HG03066 (cell line): ENCODE measurements around the gene PPP1CA.
A peak's percentile ranks its signal among the peaks of the same experiment; 100 is the strongest.
"Not testable (repeated sequence)": the region's sequence is repeated elsewhere in the genome, so short reads cannot be mapped to it uniquely, and the experiment has no call there.

Experiments
- ATAC-seq: cut with Tn5 transposase; IDR thresholded peaks from one replicate; pipeline ENCODE4 v1.9.1; 2021; ENCODE audit warnings: low read depth; ENCODE audit not compliant: unreplicated experiment

Gene PPP1CA

DNA sequence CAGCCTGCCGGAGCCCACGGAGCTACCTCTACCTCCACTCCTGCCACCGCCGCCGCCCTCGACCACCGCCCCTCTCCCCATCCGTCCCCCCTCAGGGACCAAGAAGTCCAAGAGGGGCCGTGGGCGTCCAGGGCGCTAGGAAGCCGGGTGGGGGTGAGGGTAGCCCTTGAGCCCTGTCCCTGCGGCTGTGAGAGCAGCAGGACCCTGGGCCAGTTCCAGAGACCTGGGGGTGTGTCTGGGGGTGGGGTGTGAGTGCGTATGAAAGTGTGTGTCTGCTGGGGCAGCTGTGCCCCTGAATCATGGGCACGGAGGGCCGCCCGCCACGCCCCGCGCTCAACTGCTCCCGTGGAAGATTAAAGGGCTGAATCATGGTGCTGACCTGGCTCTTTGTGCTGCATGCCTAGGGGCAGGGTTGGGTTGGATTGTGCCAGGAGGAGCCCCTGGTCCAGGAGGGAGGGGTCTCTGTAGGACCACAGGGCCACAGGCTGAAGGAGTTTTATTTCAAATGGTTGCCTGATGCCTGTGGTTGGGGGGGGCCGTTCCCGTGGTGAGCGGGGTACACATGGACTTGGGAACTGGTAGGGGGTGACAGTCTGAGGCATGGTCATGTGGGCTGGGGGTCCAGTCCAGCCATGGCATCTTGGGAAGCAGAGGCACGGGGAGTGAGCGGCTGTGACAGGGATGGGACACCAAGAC lies 33.5 kb upstream of the PPP1CA start:
- ATAC-seq = no peak

DNA sequence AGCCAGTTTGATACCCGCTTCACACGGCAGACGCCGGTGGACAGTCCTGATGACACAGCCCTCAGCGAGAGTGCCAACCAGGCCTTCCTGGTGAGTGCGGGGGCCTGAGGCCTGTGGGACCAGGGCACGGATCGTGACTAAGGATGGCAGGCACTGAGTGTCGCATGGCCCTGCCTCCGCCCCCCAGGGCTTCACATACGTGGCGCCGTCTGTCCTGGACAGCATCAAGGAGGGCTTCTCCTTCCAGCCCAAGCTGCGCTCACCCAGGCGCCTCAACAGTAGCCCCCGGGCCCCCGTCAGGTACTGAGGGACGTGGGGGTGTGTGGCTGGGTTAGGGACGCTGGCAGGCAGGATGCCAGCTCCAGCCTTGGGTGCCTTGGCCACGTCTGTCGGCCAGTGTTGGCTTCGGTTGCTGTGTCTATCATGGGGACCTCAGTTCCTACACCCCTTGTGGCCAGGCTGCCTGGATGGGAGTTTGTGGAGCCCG lies 32.8 kb upstream of the PPP1CA start:
- no peak for ATAC-seq

DNA sequence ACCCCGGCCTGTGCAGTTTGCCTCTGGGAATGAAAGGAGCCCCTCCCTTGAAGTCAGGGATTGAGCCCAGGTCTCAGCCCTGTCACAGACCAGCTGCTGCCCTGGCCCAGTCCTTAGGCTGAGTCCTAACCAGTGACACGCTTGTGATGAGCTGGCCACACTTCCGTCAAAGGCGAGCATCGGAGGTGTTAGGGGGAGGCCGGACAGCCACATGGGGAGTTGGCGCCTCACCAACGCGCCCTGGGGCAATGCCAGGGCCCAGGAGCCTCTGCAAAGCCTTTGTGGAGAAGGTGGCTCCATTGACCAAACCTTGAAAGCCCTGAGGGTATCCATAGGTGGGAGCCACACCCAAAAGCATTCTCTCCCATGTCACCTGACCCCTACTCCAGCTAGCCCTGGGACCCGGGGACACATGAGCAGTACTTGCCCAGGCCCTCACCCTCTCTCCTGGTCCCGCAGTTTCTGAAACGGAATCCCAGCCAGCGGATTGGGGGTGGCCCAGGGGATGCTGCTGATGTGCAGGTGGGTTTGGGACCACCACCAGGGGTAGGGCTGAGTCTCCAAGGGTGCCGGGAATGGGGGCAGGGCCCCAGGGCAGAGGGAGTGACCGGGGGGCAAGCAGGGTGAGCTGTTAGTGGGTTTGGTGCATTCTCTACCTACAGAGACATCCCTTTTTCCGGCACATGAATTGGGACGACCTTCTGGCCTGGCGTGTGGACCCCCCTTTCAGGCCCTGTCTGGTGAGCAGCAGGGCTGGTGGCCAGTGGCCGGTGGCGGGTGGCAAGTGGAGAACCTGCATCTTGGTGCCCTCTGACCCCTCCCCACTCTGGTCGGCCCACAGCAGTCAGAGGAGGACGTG lies 32.1 kb upstream of the PPP1CA start:
- ATAC-seq = no peak

DNA sequence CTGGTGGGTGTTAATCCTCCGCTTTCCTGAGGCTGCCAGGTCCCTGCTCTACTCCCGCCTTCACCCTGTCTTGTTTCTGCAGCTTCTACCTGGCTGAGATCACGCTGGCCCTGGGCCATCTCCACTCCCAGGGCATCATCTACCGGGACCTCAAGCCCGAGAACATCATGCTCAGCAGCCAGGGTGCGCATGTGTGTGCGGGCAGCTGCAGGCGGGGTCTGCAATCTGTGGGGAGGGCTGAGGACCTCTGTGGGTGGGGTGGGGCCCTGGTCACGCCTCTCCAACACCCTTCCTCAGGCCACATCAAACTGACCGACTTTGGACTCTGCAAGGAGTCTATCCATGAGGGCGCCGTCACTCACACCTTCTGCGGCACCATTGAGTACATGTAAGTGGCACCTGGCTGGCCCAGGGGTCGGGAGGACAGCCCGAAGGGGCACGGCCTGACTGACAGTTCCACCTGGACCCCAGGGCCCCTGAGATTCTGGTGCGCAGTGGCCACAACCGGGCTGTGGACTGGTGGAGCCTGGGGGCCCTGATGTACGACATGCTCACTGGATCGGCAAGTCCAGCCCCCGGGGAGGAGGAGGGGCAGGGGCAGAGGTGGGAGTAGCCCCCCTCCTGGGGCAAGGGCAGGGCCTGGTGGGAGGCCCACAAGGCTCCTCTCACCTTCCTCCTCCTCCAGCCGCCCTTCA lies 31.1 kb upstream of the PPP1CA start:
- no peak for ATAC-seq

DNA sequence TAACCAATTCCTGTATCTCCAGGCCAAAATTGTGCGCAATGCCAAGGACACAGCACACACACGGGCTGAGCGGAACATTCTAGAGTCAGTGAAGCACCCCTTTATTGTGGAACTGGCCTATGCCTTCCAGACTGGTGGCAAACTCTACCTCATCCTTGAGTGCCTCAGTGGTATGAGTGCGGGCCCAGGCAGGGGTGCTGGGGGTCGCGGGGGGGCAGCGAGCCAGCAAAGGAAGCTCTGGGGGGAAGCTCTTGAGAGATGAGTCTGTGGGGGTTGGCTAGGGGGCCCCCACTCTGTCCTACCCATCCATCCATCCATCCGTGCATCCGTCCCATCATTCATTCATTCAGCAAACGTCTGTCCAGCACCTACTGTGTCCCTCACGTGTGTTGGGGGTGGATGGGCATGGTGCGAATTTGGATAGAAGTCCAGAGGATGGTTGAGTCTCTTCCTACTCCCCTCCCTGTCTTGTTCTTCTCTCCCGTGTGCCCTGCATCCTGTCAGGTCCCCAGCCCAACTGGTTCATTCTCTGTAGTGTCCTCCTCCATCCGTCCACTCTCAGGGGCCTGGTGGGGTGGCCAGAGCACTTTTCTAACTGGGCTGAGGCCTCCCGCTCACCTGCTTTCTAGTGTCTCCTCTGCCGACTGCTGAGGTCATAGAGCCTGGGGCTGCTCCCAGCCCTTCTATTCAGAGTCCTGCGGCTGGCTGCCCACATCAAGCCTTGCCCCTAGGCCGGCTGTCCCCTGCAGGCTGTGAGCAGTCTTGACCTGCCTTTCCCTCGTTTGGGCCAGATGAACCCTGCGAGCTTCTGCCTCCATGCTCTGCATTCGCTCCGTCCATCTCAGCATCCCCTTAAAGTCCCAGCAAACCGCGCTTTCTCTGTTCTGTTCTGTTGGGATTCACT lies 29.9 kb upstream of the PPP1CA start:
- ATAC-seq = no peak

DNA sequence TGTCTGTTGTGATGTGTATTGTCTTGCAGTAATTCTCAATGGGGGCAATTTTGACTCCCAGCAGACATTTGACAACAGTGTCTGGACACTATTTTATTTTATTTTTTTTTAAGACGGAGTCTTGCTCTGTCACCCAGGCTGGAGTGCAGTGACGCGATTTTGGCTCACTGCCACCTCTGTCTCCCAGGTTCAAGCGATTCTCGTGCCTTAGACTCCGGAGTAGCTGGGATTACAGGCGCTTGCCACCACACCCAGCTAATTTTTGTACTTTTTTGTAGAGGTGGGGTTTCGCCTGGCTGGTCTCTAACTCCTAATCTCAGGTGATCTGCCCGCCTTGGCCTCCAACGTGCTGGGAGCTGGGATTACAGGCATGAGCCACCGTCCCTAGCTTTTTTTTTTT lies 28.1 kb upstream of the PPP1CA start:
- no peak for ATAC-seq

DNA sequence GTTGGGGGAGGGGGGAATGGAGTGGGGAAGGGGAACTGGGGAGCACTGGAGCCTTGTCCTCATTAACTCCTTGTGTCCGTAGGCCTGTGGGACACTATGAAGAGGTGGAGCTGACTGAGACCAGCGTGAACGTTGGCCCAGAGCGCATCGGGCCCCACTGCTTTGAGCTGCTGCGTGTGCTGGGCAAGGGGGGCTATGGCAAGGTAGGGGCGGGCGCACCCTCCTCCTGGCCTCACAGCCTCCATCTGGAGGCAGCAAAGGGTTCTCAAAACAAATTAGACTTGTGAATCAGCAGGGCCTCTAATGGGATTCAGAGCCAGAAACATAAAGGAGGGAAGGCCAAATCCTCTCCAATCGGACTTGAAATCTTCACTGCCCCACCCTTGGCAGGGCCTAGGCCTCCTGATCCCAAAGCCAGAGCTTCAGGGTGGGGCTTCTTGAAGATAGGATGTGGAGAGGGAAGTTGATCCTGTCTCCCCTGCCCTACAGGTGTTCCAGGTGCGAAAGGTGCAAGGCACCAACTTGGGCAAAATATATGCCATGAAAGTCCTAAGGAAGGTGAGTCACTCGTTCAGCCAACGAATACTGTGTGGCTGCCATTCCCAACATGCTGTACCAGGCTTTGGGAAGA lies 27.5 kb upstream of the PPP1CA start:
- ATAC-seq = no peak

DNA sequence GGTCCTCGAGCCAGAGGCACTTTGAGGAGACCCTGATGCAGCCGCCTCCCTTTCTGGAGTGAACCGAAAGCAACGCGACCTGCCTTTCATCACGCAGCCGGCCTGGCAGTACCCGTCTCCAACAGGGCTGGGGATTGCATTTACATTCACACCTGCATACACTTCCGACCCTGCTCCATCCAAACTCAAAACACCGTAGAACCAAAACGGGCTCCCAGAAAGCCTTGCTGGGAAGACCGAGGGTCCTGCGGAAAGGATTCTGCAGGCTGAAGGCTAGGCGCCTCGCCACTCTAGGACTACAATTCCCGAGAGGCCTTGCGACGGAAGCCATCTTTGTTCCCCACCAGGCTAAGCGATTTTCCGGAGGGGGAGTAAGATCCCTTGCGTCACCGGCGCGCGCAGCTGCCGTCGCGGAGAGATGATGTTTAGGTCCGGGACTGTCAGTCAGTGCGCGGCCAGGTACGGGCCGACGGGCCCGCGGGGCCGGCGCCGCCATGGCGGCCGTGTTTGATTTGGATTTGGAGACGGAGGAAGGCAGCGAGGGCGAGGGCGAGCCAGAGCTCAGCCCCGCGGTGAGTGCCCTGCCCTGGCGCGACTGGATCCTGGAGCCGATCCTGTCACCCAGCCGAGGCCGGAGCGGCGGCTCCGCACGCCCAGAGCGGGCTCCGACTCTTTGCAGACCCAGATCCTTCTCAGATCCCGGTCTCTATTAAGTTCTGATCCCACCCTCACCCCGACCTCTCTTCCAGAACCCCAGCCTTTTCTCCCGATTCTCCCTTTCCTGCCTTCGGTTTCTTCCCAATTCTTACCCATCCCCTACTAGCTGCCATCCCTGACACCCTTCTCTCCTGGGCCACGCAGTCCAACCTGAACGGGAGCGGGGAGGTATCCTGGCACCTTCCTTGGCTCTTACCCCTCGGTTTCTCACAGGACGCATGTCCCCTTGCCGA lies 26.7 kb upstream of the PPP1CA start, which contains the start of gene RPS6KB2:
Gene RPS6KB2, plus strand, starts transcription at position 443 of the 950 bp plus-strand sequence. Its CDS starts 52 bp downstream, at position 495.
- ATAC-seq = peak; percentile 81

DNA sequence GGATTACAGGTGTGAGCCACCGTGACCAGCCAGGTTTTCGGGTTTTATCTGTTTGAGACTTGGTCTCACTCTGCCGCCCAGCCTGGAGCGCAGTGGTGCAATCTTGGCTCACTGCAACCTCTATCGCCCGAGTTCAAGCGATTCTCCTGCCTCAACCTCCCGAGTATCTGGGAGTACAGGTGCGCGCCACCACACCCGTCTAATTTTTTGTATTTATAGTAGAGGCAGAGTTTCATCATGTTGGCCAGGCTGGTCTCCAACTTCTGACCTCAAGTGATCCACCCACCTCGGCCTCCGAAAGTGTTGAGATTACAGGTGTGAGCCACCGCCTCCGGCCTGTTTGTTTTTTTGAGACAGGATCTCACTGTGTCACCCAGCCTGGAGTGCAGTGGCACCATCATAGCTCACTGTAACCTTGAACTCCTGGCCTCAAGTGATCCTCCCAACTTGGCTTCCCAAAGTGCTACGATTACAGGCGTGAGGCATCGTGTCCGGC lies 25.8 kb upstream of the PPP1CA start:
- not testable (repeated sequence) for ATAC-seq

DNA sequence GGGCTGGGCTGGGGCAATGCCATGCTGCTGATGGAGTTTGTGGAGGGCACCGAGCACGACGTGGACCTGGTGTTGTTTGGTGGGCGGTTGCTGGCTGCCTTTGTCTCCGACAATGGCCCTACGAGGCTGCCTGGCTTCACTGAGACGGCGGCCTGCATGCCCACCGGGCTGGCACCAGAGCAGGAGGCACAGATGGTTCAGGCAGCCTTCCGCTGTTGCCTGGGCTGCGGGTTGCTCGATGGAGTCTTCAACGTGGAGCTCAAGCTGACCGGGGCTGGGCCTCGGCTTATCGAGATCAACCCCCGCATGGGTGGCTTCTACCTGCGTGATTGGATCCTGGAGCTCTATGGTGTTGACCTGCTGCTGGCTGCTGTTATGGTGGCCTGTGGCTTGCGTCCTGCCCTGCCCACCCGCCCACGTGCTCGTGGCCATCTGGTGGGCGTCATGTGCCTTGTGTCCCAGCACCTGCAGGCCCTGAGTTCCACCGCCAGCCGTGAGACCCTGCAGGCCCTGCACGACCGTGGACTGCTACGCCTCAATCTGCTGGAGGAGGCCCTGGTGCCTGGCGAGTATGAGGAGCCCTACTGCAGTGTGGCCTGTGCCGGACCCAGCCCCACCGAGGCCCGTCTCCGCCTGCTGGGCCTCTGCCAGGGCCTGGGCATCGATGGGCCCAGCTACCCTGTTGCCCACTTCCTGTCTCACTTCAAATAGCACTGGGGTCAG lies 22.4 kb upstream of the PPP1CA start:
- ATAC-seq = no peak

DNA sequence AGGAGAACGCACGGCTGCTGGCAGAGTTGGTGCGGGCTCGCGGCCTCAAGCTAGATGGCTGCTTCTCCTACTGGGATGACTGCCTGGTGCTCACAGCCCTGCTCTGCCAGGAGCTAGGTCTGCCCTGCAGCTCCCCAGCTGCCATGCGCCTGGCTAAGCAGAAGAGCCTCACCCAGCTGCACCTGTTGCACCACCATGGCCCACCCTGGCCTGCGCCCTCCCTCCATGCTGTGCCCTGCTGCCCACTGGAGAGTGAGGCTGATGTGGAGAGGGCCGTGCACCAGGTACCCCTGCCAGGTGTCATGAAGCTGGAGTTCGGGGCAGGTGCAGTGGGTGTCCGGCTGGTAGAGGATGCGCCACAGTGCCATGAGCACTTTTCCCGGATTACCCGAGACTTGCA lies 21.8 kb upstream of the PPP1CA start:
- ATAC-seq = no peak

DNA sequence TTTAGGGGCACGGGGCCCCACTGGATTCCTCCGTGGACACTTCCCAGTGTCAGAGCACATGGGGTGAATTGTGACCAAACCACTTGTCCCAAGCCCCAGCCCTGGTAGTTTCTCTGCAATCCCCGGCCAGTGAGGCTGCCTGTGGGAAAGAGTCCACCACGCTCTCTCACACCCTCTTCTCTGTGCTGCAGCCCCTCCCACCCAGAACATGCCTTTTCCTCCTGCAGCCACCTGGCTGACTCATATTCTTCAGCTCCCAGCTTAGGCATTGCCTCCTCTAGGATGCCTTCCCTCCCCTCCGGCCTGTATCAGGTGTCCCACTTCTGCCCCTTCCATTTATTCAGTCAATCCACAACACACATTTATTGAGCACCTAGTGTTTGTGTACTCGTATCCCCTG lies 21.2 kb upstream of the PPP1CA start:
- no peak for ATAC-seq

DNA sequence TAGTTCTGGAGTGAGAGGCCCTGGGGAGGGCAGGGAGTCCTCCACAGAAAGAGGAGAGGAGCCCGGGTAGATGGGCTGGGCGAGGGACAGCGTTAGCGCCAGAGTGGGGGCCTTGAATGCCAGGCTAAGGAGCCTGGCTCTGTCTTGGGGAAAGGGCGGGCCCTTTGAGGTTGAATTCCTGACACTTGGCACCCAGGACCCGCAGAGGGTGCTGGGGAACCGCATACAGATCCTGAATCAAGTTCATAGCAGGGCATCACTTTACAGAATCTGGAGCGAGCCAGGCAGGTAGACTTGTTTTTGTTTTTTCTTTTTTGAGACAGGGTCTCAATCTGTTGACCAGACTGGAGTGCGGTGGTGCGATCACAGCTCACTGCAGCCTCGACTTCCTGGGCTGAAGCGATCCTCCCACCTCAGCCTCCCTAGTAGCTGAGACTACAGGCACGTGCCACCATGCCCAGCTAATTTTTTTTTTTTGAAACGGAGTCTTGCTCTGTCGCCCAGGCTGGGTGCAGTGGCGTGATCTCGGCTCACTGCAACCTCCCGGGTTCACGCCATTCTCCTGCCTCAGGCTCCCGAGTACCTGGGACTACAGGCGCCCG lies 19.9 kb upstream of the PPP1CA start:
- no peak for ATAC-seq

DNA sequence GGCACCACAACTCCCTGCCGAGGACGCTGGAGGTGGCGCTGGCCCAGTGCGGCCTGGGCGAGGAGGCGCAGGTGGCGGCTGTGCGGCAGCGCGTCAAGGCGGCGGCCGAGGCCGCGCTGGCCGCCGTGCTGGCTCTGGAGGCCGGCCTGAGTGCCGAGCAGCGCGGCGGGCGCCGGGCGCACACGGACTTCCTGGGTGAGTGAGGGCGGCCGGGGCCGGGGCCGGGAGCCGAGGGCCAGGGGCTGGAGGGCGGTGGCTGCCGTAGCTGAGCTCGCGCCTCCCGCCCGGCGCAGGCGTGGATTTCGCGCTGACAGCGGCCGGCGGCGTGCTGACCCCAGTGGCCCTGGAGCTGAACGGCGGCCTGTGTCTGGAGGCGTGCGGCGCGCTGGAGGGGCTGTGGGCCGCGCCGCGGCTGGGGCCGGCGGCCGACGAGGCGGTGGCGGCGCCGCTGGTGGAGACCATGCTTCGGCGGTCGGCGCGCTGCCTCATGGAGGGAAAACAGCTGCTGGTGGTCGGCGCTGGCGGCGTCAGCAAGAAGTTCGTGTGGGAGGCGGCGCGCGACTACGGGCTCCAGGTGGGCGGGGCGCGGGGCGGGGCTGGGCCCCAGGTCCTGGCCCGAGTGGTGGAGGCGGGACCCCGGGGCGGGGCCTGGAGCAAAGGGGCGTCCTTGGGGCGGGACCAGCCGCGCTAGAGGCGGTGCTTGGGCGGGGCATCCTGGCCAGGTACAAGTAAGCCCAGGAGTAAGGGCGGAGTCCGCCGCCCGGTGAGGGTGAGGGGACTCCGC lies 19.2 kb upstream of the PPP1CA start:
- peak; percentile 87 for ATAC-seq

DNA sequence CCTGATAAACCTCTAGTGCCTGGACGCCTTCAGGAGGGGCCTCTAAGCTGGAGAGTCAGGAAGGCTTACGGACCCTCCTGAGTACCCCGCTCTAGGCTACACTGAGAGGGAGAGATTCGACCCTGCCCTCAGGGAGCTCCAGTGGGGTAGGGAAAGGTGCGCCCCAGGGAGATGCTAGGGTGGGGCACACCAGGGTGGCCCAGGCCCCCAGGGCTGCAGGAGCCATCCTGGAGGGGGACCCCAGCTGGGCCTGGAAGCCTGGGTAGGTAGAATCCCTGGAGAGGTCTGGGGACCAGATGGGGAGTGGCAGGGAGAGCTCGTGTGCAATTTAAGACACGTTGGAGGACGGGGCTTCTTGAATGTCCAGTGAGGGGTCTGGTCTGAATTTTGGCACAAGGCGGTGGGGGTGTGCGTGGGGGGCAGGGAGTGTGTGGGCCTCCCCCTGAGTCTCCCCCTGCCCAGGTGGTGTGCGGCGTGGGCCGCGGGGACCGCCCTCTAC lies 18.5 kb upstream of the PPP1CA start:
- no peak for ATAC-seq

DNA sequence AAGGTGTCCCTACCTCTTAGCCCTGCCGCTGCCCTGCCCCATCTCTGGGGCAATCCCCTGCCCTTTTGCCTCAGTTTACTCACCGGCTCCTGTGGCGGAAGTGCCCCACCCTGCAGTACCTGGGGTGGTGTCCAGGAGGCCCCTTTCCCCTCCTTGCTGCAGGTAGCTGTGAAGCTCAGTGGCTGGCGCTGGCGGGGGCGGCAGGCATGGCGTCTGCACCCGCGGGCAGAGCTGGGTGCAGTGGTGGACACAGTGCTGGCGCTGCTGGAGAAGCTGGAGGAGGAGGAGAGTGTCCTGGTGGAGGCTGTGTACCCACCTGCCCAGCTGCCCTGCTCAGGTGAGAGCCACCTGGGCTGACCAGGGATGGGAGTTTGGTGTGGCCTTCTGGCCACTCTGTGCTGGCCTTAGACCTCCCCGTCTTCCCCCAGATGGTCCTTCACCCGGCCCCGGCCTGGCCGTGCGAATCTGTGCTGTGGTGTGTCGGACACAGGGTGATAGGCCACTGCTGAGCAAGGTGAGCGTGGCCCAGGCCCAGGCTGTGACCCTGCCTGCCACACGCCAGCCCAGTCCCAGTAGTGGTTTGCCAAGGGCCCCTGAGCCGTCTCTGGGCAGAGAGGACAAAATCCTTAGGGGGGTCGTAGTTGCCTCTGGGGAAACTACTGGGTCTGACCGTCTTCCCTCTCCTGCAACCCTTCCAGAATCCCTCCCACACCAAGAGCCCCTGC lies 17.8 kb upstream of the PPP1CA start:
- ATAC-seq = no peak
